BJ (cell line): ENCODE measurements around the gene SPDYE6. TPM values are rescaled to one million over a fixed set of nuclear protein-coding genes. Genes with fewer than 3 reads are reported as not detected.

Experiments used
- CTCF ChIA-PET: fragments of 350-600 bp; formaldehyde crosslinking; extraction: SDS; loops from one replicate; lab custom pipeline; 2021; ENCODE audit warnings: antibody characterized with exemption, inconsistent platforms; lab: Yijun Ruan, JAX
- POLR2A ChIA-PET: fragments of 300-600 bp; sonication (Branson Sonifier 250); formaldehyde crosslinking; extraction: SDS; loops from one replicate; lab custom pipeline; 2021; ENCODE audit warnings: antibody characterized with exemption; lab: Charles Lee
- DNase-seq: peaks from one replicate; pipeline ENCODE4 v3.0.0-alpha.2; 2011; ENCODE audit warnings: low read depth
- H3K27me3 ChIP-seq: 2 replicates; pipeline ENCODE4 v1.6.0; 2011; ENCODE audit warnings: low read length; ENCODE audit not compliant: control insufficient read depth, insufficient read depth
- H3K36me3 ChIP-seq: 2 replicates; pipeline ENCODE4 v1.5.1; 2011; ENCODE audit warnings: low read length; ENCODE audit not compliant: control insufficient read depth, insufficient read depth
- H3K4me3 ChIP-seq: 2 replicates; pipeline ENCODE4 v1.5.1; 2011; ENCODE audit warnings: low read depth, mild to moderate bottlenecking, control low read depth, low read length
- CTCF ChIP-seq: IDR thresholded peaks from 2 replicates; pipeline ENCODE4 v1.5.1; 2011; ENCODE audit warnings: low read depth, mild to moderate bottlenecking, control low read depth, inconsistent platforms, low read length, moderate library complexity; ENCODE audit not compliant: insufficient read depth
- polyA plus RNA-seq: library from polyadenylated mRNA; depleted of rRNA; stranded (reverse); fragments of >200 nt; gene quantifications from 2 replicates; pipeline ENCODE4 v1.2.3, GENCODE V29; 2011

The SPDYE6 gene
- polyA plus RNA-seq, 1 experiment: not detected

- DNase-seq: no peak
- Histone ChIP-seq H3K4me3 (peak overlapping the region; percentile 85), H3K27me3 (no peaks in the 10 kb centered on the region), H3K36me3 (peaks cover 5% of the 10 kb centered on the region)
- POLR2A ChIA-PET: no interaction called here
- no peak for TF ChIP-seq CTCF
- CTCF ChIA-PET: interaction anchor here (1.1 to 3.7 kb wide), 3 partner anchors 8 to 123 kb away, joined by 3 to 15 read pairs (median 9); no protein-coding TSS in a partner anchor
These were observed 40.4 kb upstream of the SPDYE6 start for GRCh38 chr7:102396710-102397019.

GRCh38 chr7:102395873-102396709 is 39.8 kb upstream of the SPDYE6 start, which contains the start of gene PRKRIP1:
Gene PRKRIP1, plus strand, starts transcription at chr7:102396363. Its CDS starts 49 bp downstream, at chr7:102396412.
- H3K27me3 ChIP-seq: no peaks in the 10 kb centered on the region
- H3K36me3 ChIP-seq: peaks cover 5% of the 10 kb centered on the region
- ChIA-PET CTCF (interaction anchor here (0.6 to 3.7 kb wide), 4 partner anchors 9 to 122 kb away, joined by 3 to 15 read pairs (median 6); no protein-coding TSS in a partner anchor), POLR2A (no interaction called here)
- DNase-seq: peak; percentile 65
- H3K4me3 ChIP-seq: peak within 1 kb of the TSS; percentile 85
- TF ChIP-seq CTCF: no peak

- peaks cover 5% of the 10 kb centered on the region for H3K36me3 ChIP-seq
- H3K27me3 ChIP-seq: no peaks in the 10 kb centered on the region
- ChIA-PET CTCF (interaction anchor here (0.6 to 3.7 kb wide), 4 partner anchors 9 to 122 kb away, joined by 3 to 15 read pairs (median 6); no protein-coding TSS in a partner anchor), POLR2A (no interaction called here)
- no peak for DNase-seq
- H3K4me3 ChIP-seq: peak overlapping the region; percentile 85
- no peak for TF ChIP-seq CTCF
These were observed 39.3 kb upstream of the SPDYE6 start for GRCh38 chr7:102395592-102395872.

- no peak overlapping the region for H3K4me3 ChIP-seq
- no peaks in the 10 kb centered on the region for H3K27me3 ChIP-seq
- TF ChIP-seq CTCF: no peak
- CTCF ChIA-PET: interaction anchor here (1.8 to 3.4 kb wide), 2 partner anchors 11 to 115 kb away, joined by 7 to 43 read pairs; no protein-coding TSS in a partner anchor
- peaks cover 3% of the 10 kb centered on the region for H3K36me3 ChIP-seq
- POLR2A ChIA-PET: no interaction called here
- no peak for DNase-seq
These were observed 37.2 kb upstream of the SPDYE6 start for GRCh38 chr7:102393467-102393866.

GRCh38 chr7:102392330-102392729 is 36.1 kb upstream of the SPDYE6 start:
- no peak overlapping the region for H3K4me3 ChIP-seq
- H3K27me3 ChIP-seq: no peaks in the 10 kb centered on the region
- POLR2A ChIA-PET: no interaction called here
- no peak for DNase-seq
- H3K36me3 ChIP-seq: peaks cover 4% of the 10 kb centered on the region
- CTCF ChIA-PET: interaction anchor here (1.3 to 3.4 kb wide), 4 partner anchors 12 to 114 kb away, joined by 3 to 43 read pairs (median 6); no protein-coding TSS in a partner anchor
- no peak for TF ChIP-seq CTCF
